GM12878 (cell line): ENCODE results near the gene ABCC2.

ENCODE experiments used
- BRCA1 ChIP-seq: IDR thresholded peaks from 2 replicates; pipeline ENCODE4 v1.6.1; 2011; ENCODE audit warnings: low read depth, low read length, improper control_type of control experiment
- CEBPB ChIP-seq, 2 experiments: fragments of 150-350 bp in 1 of 2; IDR thresholded peaks; 2 replicates each; pipeline ENCODE4 v1.6.1; 2012 to 2014; ENCODE audit warnings: low read depth in 2 of 2, low read length in 2 of 2, borderline replicate concordance in 1 of 2, inconsistent platforms in 1 of 2
- CTCF ChIP-seq, 3 experiments: IDR thresholded peaks in 2 of 3; conservative IDR thresholded peaks in 1 of 3; 2 replicates each; pipeline ENCODE4 v1.5.1; 2011; ENCODE audit warnings: low read depth in 3 of 3, low read length in 3 of 3, mild to moderate bottlenecking in 3 of 3, control low read depth in 2 of 3, moderate library complexity in 2 of 3, inconsistent platforms in 1 of 3, mixed read lengths in 1 of 3; ENCODE audit not compliant: control insufficient read depth in 2 of 3, insufficient read depth in 1 of 3; ENCODE audit errors: extremely low read depth in 1 of 3
- JUND ChIP-seq: IDR thresholded peaks from 2 replicates; pipeline ENCODE4 v1.6.1; 2012; ENCODE audit warnings: low read depth, mild to moderate bottlenecking, low read length, improper control_type of control experiment, moderate library complexity
- RAD51 ChIP-seq: fragments of 450-650 bp; IDR thresholded peaks from 2 replicates; pipeline ENCODE4 v1.6.1; 2016; ENCODE audit warnings: moderate library complexity, mild to moderate bottlenecking, inconsistent platforms
- RB1 ChIP-seq: fragments of 450-650 bp; formaldehyde crosslinking; IDR thresholded peaks from 2 replicates; pipeline ENCODE4 v1.6.1; 2017; ENCODE audit warnings: mild to moderate bottlenecking, borderline replicate concordance
- SIN3A ChIP-seq: IDR thresholded peaks from 2 replicates; pipeline ENCODE4 v1.6.1; 2012; ENCODE audit warnings: low read depth, low read length, improper control_type of control experiment
- SMAD5 ChIP-seq: IDR thresholded peaks from 2 replicates; pipeline ENCODE4 v1.6.1; 2016; ENCODE audit warnings: antibody characterized with exemption, low read depth
- SP1 ChIP-seq: IDR thresholded peaks from one replicate; pipeline ENCODE4 v1.6.1; 2011; ENCODE audit warnings: low read depth, low read length
- ZNF217 ChIP-seq: fragments of 450-650 bp; IDR thresholded peaks from 2 replicates; pipeline ENCODE4 v1.6.1; 2017; ENCODE audit warnings: antibody characterized with exemption, mild to moderate bottlenecking

- TF ChIP-seq CEBPB (IDR thresholded peaks at IDR 0.05; ENCODE audit: borderline replicate concordance in 1 of 2, low read depth in 2 of 2, low read length in 2 of 2) (no peak), CTCF (IDR thresholded peaks at IDR 0.05 in 2 of 3, conservative IDR thresholded peaks at IDR 0.05 in 1 of 3; ENCODE audit: control insufficient read depth in 2 of 3, extremely low read depth in 1 of 3, insufficient read depth in 1 of 3, low read depth in 3 of 3, low read length in 3 of 3) (no peak), SIN3A (no peak), RB1 (no peak), SMAD5 (no peak), RAD51 (no peak), ZNF217 (no peak), SP1 (no peak), JUND (no peak), BRCA1 (no peak)
These were observed 39.7 kb upstream of the ABCC2 start for GRCh38 chr10:99742701-99743100.
